Measurements from ENCODE around the gene RNF215. TPM values are rescaled to one million over a fixed set of nuclear protein-coding genes. Genes with fewer than 3 reads are reported as not detected.

Gene RNF215
- total and polyA plus RNA-seq, 2 of the 13 experiments (the other 11 are each of a cell fraction or from before 2014, with no cell fraction given), result 5.3 to 6.1 TPM

GRCh38 chr22:30421695-30422480 lies 34.7 kb upstream of the RNF215 start (continued):
- TF ChIP-seq ZBTB4 (CRISPR knock-in tag; IDR thresholded peaks at IDR 0.05; ENCODE audit: borderline replicate concordance), result no peak
- no peak for TF ChIP-seq HNRNPUL1 (IDR thresholded peaks at IDR 0.05; ENCODE audit: low read depth, low read length)
- no peak for TF ChIP-seq KDM3A (CRISPR knock-in tag; IDR thresholded peaks at IDR 0.05; ENCODE audit: low read depth)
- no peak for TF ChIP-seq TMF1 (CRISPR knock-in tag; IDR thresholded peaks at IDR 0.05; ENCODE audit: low read depth)
- TF ChIP-seq ZNF710 (CRISPR knock-in tag; IDR thresholded peaks at IDR 0.05; ENCODE audit: borderline replicate concordance), result peak; percentile 48; the same call in 1 of the 2 replicates
- no peak for TF ChIP-seq ZSCAN30 (CRISPR knock-in tag; IDR thresholded peaks at IDR 0.05)
- no peak; the same call in 1 of the 2 replicates for TF ChIP-seq ZNF788 (CRISPR knock-in tag; IDR thresholded peaks at IDR 0.05; ENCODE audit: borderline replicate concordance)
- no peak for TF ChIP-seq AHDC1 (CRISPR knock-in tag; IDR thresholded peaks at IDR 0.05; ENCODE audit: borderline replicate concordance)
- no peak for TF ChIP-seq GMEB1 (CRISPR knock-in tag; IDR thresholded peaks at IDR 0.05; ENCODE audit: borderline replicate concordance)
- 0 out of 2 replicates have a peak, but pooled peaks have one; percentile 25 for TF ChIP-seq ZNF121 (CRISPR knock-in tag; IDR thresholded peaks at IDR 0.05)
- no peak for TF ChIP-seq ZUFSP (CRISPR knock-in tag; IDR thresholded peaks at IDR 0.05; ENCODE audit: borderline replicate concordance)
- TF ChIP-seq ZNF580 (CRISPR knock-in tag; IDR thresholded peaks at IDR 0.05; ENCODE audit: borderline replicate concordance, low read depth), result 0 out of 2 replicates have a peak, but pooled peaks have one; percentile 40
